GM23338 (cell line): ENCODE results near the gene TJAP1. TPM values are rescaled to one million over a fixed set of nuclear protein-coding genes. Genes with fewer than 3 reads are reported as not detected.

Source experiments
- ATAC-seq: fragments of 200-7000 bp; cut with Tn5 transposase; 3 replicates; pipeline ENCODE4 v1.9.1; 2020
- DNase-seq: peaks from one replicate; pipeline ENCODE4 v3.0.0-alpha.2; 2015; ENCODE audit warnings: low spot score
- H2AFZ ChIP-seq: fragments of 200-600 bp; sonication (generic); 2 replicates; pipeline ENCODE4 v1.8.0; 2016; ENCODE audit warnings: antibody characterized with exemption, mild to moderate bottlenecking, moderate library complexity
- H3F3A ChIP-seq: fragments of 200-600 bp; sonication (generic); replicated peaks from 2 replicates; pipeline ENCODE4 v1.8.0; 2017; ENCODE audit warnings: antibody characterized with exemption, mixed run types, low read depth
- H3K27ac ChIP-seq: fragments of 200-600 bp; sonication (generic); 2 replicates; pipeline ENCODE4 v1.6.1; 2016; ENCODE audit warnings: low read depth
- H3K27me3 ChIP-seq: fragments of 200-600 bp; sonication (generic); 2 replicates; pipeline ENCODE4 v1.8.0; 2016; ENCODE audit warnings: mild to moderate bottlenecking, mixed run types, moderate library complexity; ENCODE audit not compliant: insufficient read depth
- H3K36me3 ChIP-seq: fragments of 200-600 bp; sonication (generic); 2 replicates; pipeline ENCODE4 v1.8.0; 2016; ENCODE audit warnings: mild to moderate bottlenecking; ENCODE audit not compliant: insufficient read depth
- H3K4me1 ChIP-seq: fragments of 200-600 bp; sonication (generic); 2 replicates; pipeline ENCODE4 v1.8.0; 2016; ENCODE audit warnings: mild to moderate bottlenecking, moderate library complexity; ENCODE audit not compliant: insufficient read depth
- H3K4me2 ChIP-seq: fragments of 200-600 bp; sonication (generic); 2 replicates; pipeline ENCODE4 v1.7.1; 2017; ENCODE audit warnings: mixed run types
- H3K4me3 ChIP-seq: fragments of 200-600 bp; sonication (generic); 2 replicates; pipeline ENCODE4 v1.6.1; 2016; ENCODE audit warnings: mixed run types
- H3K79me2 ChIP-seq: fragments of 200-600 bp; sonication (generic); replicated peaks from 2 replicates; pipeline ENCODE4 v1.8.0; 2017; ENCODE audit warnings: mild to moderate bottlenecking; ENCODE audit not compliant: insufficient read depth
- H3K9me2 ChIP-seq: fragments of 200-600 bp; sonication (generic); 2 replicates; pipeline ENCODE4 v1.8.0; 2017; ENCODE audit not compliant: insufficient read depth
- H4K20me1 ChIP-seq: fragments of 200-600 bp; sonication (generic); replicated peaks from 2 replicates; pipeline ENCODE4 v1.8.0; 2017; ENCODE audit warnings: mild to moderate bottlenecking; ENCODE audit not compliant: insufficient read depth
- H3K27ac Mint-ChIP-seq: 2 replicates; pipeline ENCODE4 v1.8.0; 2020; ENCODE audit warnings: inconsistent platforms, mild to moderate bottlenecking, moderate library complexity, mixed read lengths
- H3K27me3 Mint-ChIP-seq: 3 replicates; pipeline ENCODE4 v1.8.0; 2022; ENCODE audit warnings: low read depth, mild to moderate bottlenecking, moderate library complexity, mixed read lengths, inconsistent platforms; ENCODE audit not compliant: insufficient read depth, poor library complexity
- H3K36me3 Mint-ChIP-seq: 3 replicates; pipeline ENCODE4 v1.8.0; 2021; ENCODE audit warnings: low read depth, mild to moderate bottlenecking, inconsistent platforms, moderate library complexity, mixed read lengths
- H3K4me1 Mint-ChIP-seq: 3 replicates; pipeline ENCODE4 v1.8.0; 2020; ENCODE audit warnings: mild to moderate bottlenecking, inconsistent platforms, mixed read lengths
- H3K4me3 Mint-ChIP-seq: 3 replicates; pipeline ENCODE4 v1.8.0; 2021; ENCODE audit warnings: moderate library complexity, mild to moderate bottlenecking, inconsistent platforms, mixed read lengths
- H3K9me3 Mint-ChIP-seq: 3 replicates; pipeline ENCODE4 v1.8.0; 2020; ENCODE audit warnings: moderate library complexity, mild to moderate bottlenecking, inconsistent platforms, mixed read lengths
- ETS1 ChIP-seq: IDR thresholded peaks from 2 replicates; pipeline ENCODE4 v1.6.1; 2016; ENCODE audit warnings: antibody characterized with exemption
- EZH2 ChIP-seq: fragments of 200-600 bp; sonication (generic); IDR thresholded peaks from one replicate; pipeline ENCODE4 v1.8.0; 2017; ENCODE audit warnings: antibody characterized with exemption, mild to moderate bottlenecking, low read depth; ENCODE audit not compliant: unreplicated experiment
- EZH2phosphoT487 ChIP-seq: fragments of 200-600 bp; sonication (generic); IDR thresholded peaks from one replicate; pipeline ENCODE4 v1.8.1; 2018; ENCODE audit warnings: antibody characterized with exemption; ENCODE audit not compliant: unreplicated experiment
- JUNB ChIP-seq: IDR thresholded peaks from one replicate; pipeline ENCODE4 v1.6.1; 2016; ENCODE audit warnings: antibody characterized with exemption; ENCODE audit not compliant: unreplicated experiment
- NANOG ChIP-seq: IDR thresholded peaks from 2 replicates; pipeline ENCODE4 v1.6.1; 2016; ENCODE audit warnings: antibody characterized with exemption, borderline replicate concordance
- REST ChIP-seq: IDR thresholded peaks from one replicate; pipeline ENCODE4 v1.6.1; 2018; ENCODE audit warnings: antibody characterized with exemption; ENCODE audit not compliant: unreplicated experiment
- STAT1 ChIP-seq: IDR thresholded peaks from one replicate; pipeline ENCODE4 v1.6.1; 2016; ENCODE audit warnings: antibody characterized with exemption; ENCODE audit not compliant: unreplicated experiment
- ZNF114 ChIP-seq: fragments of 250-450 bp; sonication (Bioruptor Pico); IDR thresholded peaks from 2 replicates; pipeline ENCODE4 v1.5.0; 2020; ENCODE audit warnings: mild to moderate bottlenecking, moderate library complexity
- polyA plus RNA-seq: library from polyadenylated mRNA; unstranded; fragments of >200 nt; fragmentation: Nextera tagmentation; extraction: Ambion mirVana; gene quantifications from 2 replicates; pipeline ENCODE4 v1.2.1, GENCODE V29; 2016
- total RNA-seq: library from RNA; depleted of rRNA; stranded (reverse); fragments of >200 nt; shearing (Covaris generic); gene quantifications from 2 replicates; pipeline ENCODE4 v1.2.3, GENCODE V29; 2014
- TF ChIP-seq, protein P1 (sequence below): fragments of 250-450 bp; sonication (Bioruptor Pico); IDR thresholded peaks from 2 replicates; pipeline ENCODE4 v1.5.0; 2020; ENCODE audit warnings: mild to moderate bottlenecking, moderate library complexity

Gene TJAP1
- total and polyA plus RNA-seq, 2 experiments from 2014 or later: 17.6 to 34.3 TPM

- TF ChIP-seq ETS1: 0 out of 2 replicates have a peak, but pooled peaks have one; percentile 40
Measured at GRCh38 chr6:43477235-43478007, at the start of gene TJAP1 (continued).

- peak overlapping the region; percentile 82 for H2AFZ ChIP-seq
- H3K4me2 ChIP-seq: peak overlapping the region; percentile 95
- peaks cover 16% of the 10 kb centered on the region for H3K4me1 Mint-ChIP-seq
- peaks cover 15% of the 10 kb centered on the region for H3K79me2 ChIP-seq
- H3K36me3 ChIP-seq: no peaks in the 10 kb centered on the region
- DNase-seq (peak; percentile 21), ATAC-seq (peak; percentile 32)
- H3K9me3 Mint-ChIP-seq: peaks cover 16% of the 10 kb centered on the region; the same call in 2 of the 3 replicates
- H3K27me3 ChIP-seq: no peaks in the 10 kb centered on the region
- H4K20me1 ChIP-seq: no peaks in the 10 kb centered on the region
- H3K27ac Mint-ChIP-seq: peak overlapping the region; percentile 98
- peaks cover 10% of the 10 kb centered on the region for H3K4me1 ChIP-seq
- peak overlapping the region; percentile 95 for H3K4me3 ChIP-seq
- H3K27me3 Mint-ChIP-seq: peaks cover 9% of the 10 kb centered on the region
- H3K9me2 ChIP-seq: no peaks in the 10 kb centered on the region
- peaks cover 3% of the 10 kb centered on the region; the same call in 1 of the 3 replicates for H3K36me3 Mint-ChIP-seq
- H3F3A ChIP-seq: peaks cover 4% of the 10 kb centered on the region; the same call in 1 of the 2 replicates
- peak overlapping the region; percentile 85 for H3K27ac ChIP-seq
- peak overlapping the region; percentile 93 for H3K4me3 Mint-ChIP-seq
- no peak for TF ChIP-seq EZH2
- TF ChIP-seq STAT1: no peak
- no peak for TF ChIP-seq JUNB
- TF ChIP-seq NANOG: no peak
- TF ChIP-seq EZH2phosphoT487: no peak
- TF ChIP-seq, protein P1, sequence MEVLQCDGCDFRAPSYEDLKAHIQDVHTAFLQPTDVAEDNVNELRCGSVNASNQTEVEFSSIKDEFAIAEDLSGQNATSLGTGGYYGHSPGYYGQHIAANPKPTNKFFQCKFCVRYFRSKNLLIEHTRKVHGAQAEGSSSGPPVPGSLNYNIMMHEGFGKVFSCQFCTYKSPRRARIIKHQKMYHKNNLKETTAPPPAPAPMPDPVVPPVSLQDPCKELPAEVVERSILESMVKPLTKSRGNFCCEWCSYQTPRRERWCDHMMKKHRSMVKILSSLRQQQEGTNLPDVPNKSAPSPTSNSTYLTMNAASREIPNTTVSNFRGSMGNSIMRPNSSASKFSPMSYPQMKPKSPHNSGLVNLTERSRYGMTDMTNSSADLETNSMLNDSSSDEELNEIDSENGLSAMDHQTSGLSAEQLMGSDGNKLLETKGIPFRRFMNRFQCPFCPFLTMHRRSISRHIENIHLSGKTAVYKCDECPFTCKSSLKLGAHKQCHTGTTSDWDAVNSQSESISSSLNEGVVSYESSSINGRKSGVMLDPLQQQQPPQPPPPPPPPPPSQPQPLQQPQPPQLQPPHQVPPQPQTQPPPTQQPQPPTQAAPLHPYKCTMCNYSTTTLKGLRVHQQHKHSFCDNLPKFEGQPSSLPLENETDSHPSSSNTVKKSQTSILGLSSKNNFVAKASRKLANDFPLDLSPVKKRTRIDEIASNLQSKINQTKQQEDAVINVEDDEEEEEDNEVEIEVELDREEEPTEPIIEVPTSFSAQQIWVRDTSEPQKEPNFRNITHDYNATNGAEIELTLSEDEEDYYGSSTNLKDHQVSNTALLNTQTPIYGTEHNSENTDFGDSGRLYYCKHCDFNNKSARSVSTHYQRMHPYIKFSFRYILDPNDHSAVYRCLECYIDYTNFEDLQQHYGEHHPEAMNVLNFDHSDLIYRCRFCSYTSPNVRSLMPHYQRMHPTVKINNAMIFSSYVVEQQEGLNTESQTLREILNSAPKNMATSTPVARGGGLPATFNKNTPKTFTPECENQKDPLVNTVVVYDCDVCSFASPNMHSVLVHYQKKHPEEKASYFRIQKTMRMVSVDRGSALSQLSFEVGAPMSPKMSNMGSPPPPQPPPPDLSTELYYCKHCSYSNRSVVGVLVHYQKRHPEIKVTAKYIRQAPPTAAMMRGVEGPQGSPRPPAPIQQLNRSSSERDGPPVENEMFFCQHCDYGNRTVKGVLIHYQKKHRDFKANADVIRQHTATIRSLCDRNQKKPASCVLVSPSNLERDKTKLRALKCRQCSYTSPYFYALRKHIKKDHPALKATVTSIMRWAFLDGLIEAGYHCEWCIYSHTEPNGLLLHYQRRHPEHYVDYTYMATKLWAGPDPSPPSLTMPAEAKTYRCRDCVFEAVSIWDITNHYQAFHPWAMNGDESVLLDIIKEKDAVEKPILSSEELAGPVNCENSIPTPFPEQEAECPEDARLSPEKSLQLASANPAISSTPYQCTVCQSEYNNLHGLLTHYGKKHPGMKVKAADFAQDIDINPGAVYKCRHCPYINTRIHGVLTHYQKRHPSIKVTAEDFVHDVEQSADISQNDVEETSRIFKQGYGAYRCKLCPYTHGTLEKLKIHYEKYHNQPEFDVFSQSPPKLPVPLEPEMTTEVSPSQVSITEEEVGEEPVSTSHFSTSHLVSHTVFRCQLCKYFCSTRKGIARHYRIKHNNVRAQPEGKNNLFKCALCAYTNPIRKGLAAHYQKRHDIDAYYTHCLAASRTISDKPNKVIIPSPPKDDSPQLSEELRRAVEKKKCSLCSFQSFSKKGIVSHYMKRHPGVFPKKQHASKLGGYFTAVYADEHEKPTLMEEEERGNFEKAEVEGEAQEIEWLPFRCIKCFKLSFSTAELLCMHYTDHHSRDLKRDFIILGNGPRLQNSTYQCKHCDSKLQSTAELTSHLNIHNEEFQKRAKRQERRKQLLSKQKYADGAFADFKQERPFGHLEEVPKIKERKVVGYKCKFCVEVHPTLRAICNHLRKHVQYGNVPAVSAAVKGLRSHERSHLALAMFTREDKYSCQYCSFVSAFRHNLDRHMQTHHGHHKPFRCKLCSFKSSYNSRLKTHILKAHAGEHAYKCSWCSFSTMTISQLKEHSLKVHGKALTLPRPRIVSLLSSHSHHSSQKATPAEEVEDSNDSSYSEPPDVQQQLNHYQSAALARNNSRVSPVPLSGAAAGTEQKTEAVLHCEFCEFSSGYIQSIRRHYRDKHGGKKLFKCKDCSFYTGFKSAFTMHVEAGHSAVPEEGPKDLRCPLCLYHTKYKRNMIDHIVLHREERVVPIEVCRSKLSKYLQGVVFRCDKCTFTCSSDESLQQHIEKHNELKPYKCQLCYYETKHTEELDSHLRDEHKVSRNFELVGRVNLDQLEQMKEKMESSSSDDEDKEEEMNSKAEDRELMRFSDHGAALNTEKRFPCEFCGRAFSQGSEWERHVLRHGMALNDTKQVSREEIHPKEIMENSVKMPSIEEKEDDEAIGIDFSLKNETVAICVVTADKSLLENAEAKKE (CRISPR knock-in tag): no peak
- no peak for TF ChIP-seq ETS1
- TF ChIP-seq ZNF114: no peak
- TF ChIP-seq REST: no peak
Measured at GRCh38 chr6:43428112-43428570, 49.2 kb upstream of the TJAP1 start.
